ENCODE measurements around the gene CDC42BPA. TPM values are rescaled to one million over a fixed set of nuclear protein-coding genes. Genes with fewer than 3 reads are reported as not detected.

The CDC42BPA gene
- total RNA-seq, 1 experiment from 2014 or later, result 30.1 TPM

GRCh38 chr1:227343206-227343605, 24.9 kb upstream of the CDC42BPA start:
- no peaks in the 10 kb centered on the region; a peak in 1 of 7 replicates for H3K36me3 Mint-ChIP-seq (ENCODE audit: insufficient read depth in 1 of 3, low read depth in 3 of 3)
- Histone ChIP-seq H3K9ac (ENCODE audit: extremely low read depth, insufficient read length, low read length) (no peak overlapping the region), H2BK12ac (ENCODE audit: insufficient read length, low read depth, low read length) (no peak overlapping the region), H4K5ac (ENCODE audit: insufficient read length, low read depth, low read length) (no peak overlapping the region), H4K20me1 (ENCODE audit: control insufficient read depth, insufficient read depth, insufficient read length) (no peaks in the 10 kb centered on the region), H3K4me2 (ENCODE audit: insufficient read depth, insufficient read length, low read length) (no peak overlapping the region), H2BK120ac (ENCODE audit: low read depth, low read length, poor library complexity, severe bottlenecking) (no peak overlapping the region), H3K23me2 (ENCODE audit: insufficient read length, low read depth, low read length, poor library complexity, severe bottlenecking) (no peaks in the 10 kb centered on the region), H3K4ac (ENCODE audit: low read depth, low read length) (no peak overlapping the region), H2BK15ac (ENCODE audit: low read depth, low read length) (no peak overlapping the region), H3K79me1 (ENCODE audit: insufficient read depth, low read depth, low read length, poor library complexity, severe bottlenecking) (no peaks in the 10 kb centered on the region), H2AK5ac (ENCODE audit: insufficient read length, low read length) (no peak overlapping the region), H2BK20ac (ENCODE audit: low read depth, low read length, poor library complexity, severe bottlenecking) (no peak overlapping the region), H4K8ac (replicated peaks; ENCODE audit: insufficient read length, low read depth, low read length) (no peak overlapping the region), H3K23ac (ENCODE audit: insufficient read length, low read depth, low read length) (no peak overlapping the region), H3K79me2 (ENCODE audit: insufficient read depth, low read length) (no peaks in the 10 kb centered on the region), H3K56ac (ENCODE audit: insufficient read length, low read depth, low read length) (no peak overlapping the region), H3K27ac (ENCODE audit: insufficient read length, low read depth, low read length) (no peak overlapping the region), H3K18ac (ENCODE audit: insufficient read length, low read depth, low read length) (no peak overlapping the region), H3K27me3 (ENCODE audit: insufficient read depth, low read length) (no peaks in the 10 kb centered on the region), H3K9me3 (ENCODE audit: control insufficient read depth, low read depth, low read length) (no peaks in the 10 kb centered on the region), H2AFZ (ENCODE audit: low read length) (no peak overlapping the region), H3K4me1 (ENCODE audit: insufficient read depth, low read length) (no peaks in the 10 kb centered on the region), H2BK5ac (ENCODE audit: insufficient read length, low read length) (no peak overlapping the region), H3T11ph (ENCODE audit: low read length) (no peak overlapping the region), H4K91ac (ENCODE audit: insufficient read length, low read depth, low read length) (no peak overlapping the region), H3K14ac (ENCODE audit: insufficient read depth, low read length) (no peak overlapping the region)
- H3K9me3 Mint-ChIP-seq, result peaks cover 2 to 4% of the 10 kb centered on the region in 2 experiments; a peak in 3 of 5 replicates
- H3K4me3 Mint-ChIP-seq, result no peak overlapping the region
- TF ChIP-seq CTCF (conservative IDR thresholded peaks at IDR 0.05), result no peak
- no peak overlapping the region for H3K27ac Mint-ChIP-seq
- H3K27me3 Mint-ChIP-seq (ENCODE audit: low read depth), result peaks cover 6% of the 10 kb centered on the region; the same call in 1 of the 2 replicates
- no peak for DNase-seq
- 0 out of 4 replicates have a peak, but pooled peaks cover 0 to 2% of the 10 kb centered on the region in 2 experiments for H3K4me1 Mint-ChIP-seq

Measured in H9 (cell line).